Esophagus squamous epithelium (tissue), 5 donors: ENCODE data around the gene WDR37. TPM values are rescaled to one million over a fixed set of nuclear protein-coding genes. Genes with fewer than 3 reads are reported as not detected.

Experiments
- DNase-seq: peaks from one replicate; lab custom pipeline; 2025; lab: John Stamatoyannopoulos, UW
- H3K27ac ChIP-seq, 4 donors: fragments of 200-600 bp; sonication (generic); one replicate each; pipeline ENCODE4 v1.5.1; 2016 to 2019; ENCODE audit warnings: mild to moderate bottlenecking in 1 of 4
- H3K27me3 ChIP-seq, 4 donors: fragments of 200-600 bp; sonication (generic); 1 replicate in 3 of 4; 2 replicates in 1 of 4; pipeline versions ENCODE4 v1.5.1 to v1.6.0; 2017 to 2021; ENCODE audit warnings: antibody characterized with exemption in 1 of 4
- H3K36me3 ChIP-seq, 3 donors: fragments of 200-600 bp; sonication (generic); one replicate each; pipeline ENCODE4 v1.5.1; 2016 to 2019
- H3K4me1 ChIP-seq, 3 donors: fragments of 200-600 bp; sonication (generic); one replicate each; pipeline ENCODE4 v1.5.1; 2017 to 2019
- H3K4me3 ChIP-seq, 4 donors: fragments of 200-600 bp; sonication (generic); 1 replicate in 3 of 4; 2 replicates in 1 of 4; pipeline ENCODE4 v1.5.1; 2016 to 2019; ENCODE audit warnings: mild to moderate bottlenecking in 2 of 4, moderate library complexity in 1 of 4
- H3K9me3 ChIP-seq, 3 donors: fragments of 200-600 bp; sonication (generic); one replicate each; pipeline ENCODE4 v1.5.1; 2016 to 2019
- CTCF ChIP-seq, 6 experiments: fragments of 450-650 bp in 4 of 6; fragments of 200-600 bp in 2 of 6; sonication (generic) in 2 of 6; IDR thresholded peaks; one replicate each; pipeline ENCODE4 v1.5.1; 2016 to 2019; ENCODE audit warnings: antibody characterized with exemption in 6 of 6, mild to moderate bottlenecking in 4 of 6, moderate library complexity in 4 of 6
- POLR2A ChIP-seq, 4 donors: fragments of 450-650 bp; IDR thresholded peaks; one replicate each; pipeline ENCODE4 v1.6.1; 2017; ENCODE audit warnings: antibody characterized with exemption in 4 of 4, mild to moderate bottlenecking in 4 of 4, moderate library complexity in 3 of 4
- WGBS, 2 donors: methylation state at CpG; one replicate each; pipeline ENCODE4 v1.1.5; 2018; 5-methylcytosine and 5-hydroxymethylcytosine counted together
- intact Hi-C: fragments of 100-400 bp; cut with DNase I; formaldehyde crosslinking; loops from one replicate; pipeline ENCODE4 v1.15.0; 2022
- total RNA-seq, 4 donors: library from RNA; depleted of rRNA; stranded (reverse); fragments of >200 nt; gene quantifications; one replicate each; pipeline ENCODE4 v1.1.0, GENCODE V29; 2016
- donor health status: DM: yes; HTN: yes; CAD: no.

The WDR37 gene
- total RNA-seq, 4 donors from 2014 or later, result 7.5 to 17.2 (median 11.3) TPM

GRCh38 chr10:1171586-1171985 is 115.4 kb downstream of the WDR37 start:
- H3K36me3 ChIP-seq, result no peaks in the 10 kb centered on the region
- no peak overlapping the region for H3K4me3 ChIP-seq
- intact Hi-C loops, result no loop called here
- H3K4me1 ChIP-seq, result no peaks in the 10 kb centered on the region
- 78 to 84% methylated on average over 8 to 9 of the region's 9 CpGs for WGBS, 2 donors
- peaks cover 0 to 17% (median 0%) of the 10 kb centered on the region in 4 donors for H3K27me3 ChIP-seq
- no peak for DNase-seq
- H3K9me3 ChIP-seq, result no peaks in the 10 kb centered on the region
- no peak overlapping the region for H3K27ac ChIP-seq
- no peak for TF ChIP-seq CTCF (IDR thresholded peaks at IDR 0.05)

GRCh38 chr10:1172256-1172984 is 116.2 kb downstream of the WDR37 start:
- DNase-seq, result no peak
- TF ChIP-seq POLR2A (IDR thresholded peaks at IDR 0.05) (no peak), CTCF (IDR thresholded peaks at IDR 0.05) (no peak)
- intact Hi-C loops, result no loop called here
- Histone ChIP-seq H3K9me3 (no peaks in the 10 kb centered on the region), H3K4me3 (no peak overlapping the region), H3K36me3 (no peaks in the 10 kb centered on the region), H3K27me3 (peaks cover 0 to 13% (median 0%) of the 10 kb centered on the region in 4 donors), H3K27ac (no peak overlapping the region), H3K4me1 (no peaks in the 10 kb centered on the region)
- 75 to 90% methylated on average over 9 to 12 of the region's 15 CpGs for WGBS, 2 donors

- DNase-seq, result no peak
- Histone ChIP-seq H3K4me3 (no peak overlapping the region), H3K9me3 (no peaks in the 10 kb centered on the region), H3K27ac (no peak overlapping the region), H3K27me3 (peaks cover 0 to 13% (median 0%) of the 10 kb centered on the region in 4 donors), H3K4me1 (no peaks in the 10 kb centered on the region), H3K36me3 (no peaks in the 10 kb centered on the region)
- TF ChIP-seq POLR2A (IDR thresholded peaks at IDR 0.05) (no peak), CTCF (IDR thresholded peaks at IDR 0.05) (no peak)
- intact Hi-C loops, result no loop called here
- WGBS, 2 donors, result 82 to 90% methylated on average over 8 to 25 of the region's 27 CpGs
Observed at GRCh38 chr10:1173091-1173490, 116.9 kb downstream of the WDR37 start.

GRCh38 chr10:1174022-1174421 is 117.8 kb downstream of the WDR37 start:
- no peaks in the 10 kb centered on the region for H3K4me1 ChIP-seq
- no peak for TF ChIP-seq POLR2A (IDR thresholded peaks at IDR 0.05)
- no peak for DNase-seq
- no peak overlapping the region for H3K4me3 ChIP-seq
- intact Hi-C loops, result no loop called here
- no peak overlapping the region for H3K27ac ChIP-seq
- 58 to 67% methylated on average over 4 to 5 of the region's 5 CpGs for WGBS, 2 donors
- peaks cover 0 to 11% (median 0%) of the 10 kb centered on the region in 4 donors for H3K27me3 ChIP-seq
- no peaks in the 10 kb centered on the region for H3K36me3 ChIP-seq
- H3K9me3 ChIP-seq, result no peaks in the 10 kb centered on the region

GRCh38 chr10:1175956-1176565 is 119.9 kb downstream of the WDR37 start:
- H3K36me3 ChIP-seq, result no peaks in the 10 kb centered on the region
- H3K27ac ChIP-seq, result no peak overlapping the region
- no peaks in the 10 kb centered on the region for H3K9me3 ChIP-seq
- intact Hi-C loops, result no loop called here
- WGBS, 2 donors, result 86 to 91% methylated on average over 10 to 23 of the region's 23 CpGs
- no peak for TF ChIP-seq POLR2A (IDR thresholded peaks at IDR 0.05)
- no peak overlapping the region for H3K4me3 ChIP-seq
- H3K27me3 ChIP-seq, result no peaks in the 10 kb centered on the region
- DNase-seq, result no peak
- H3K4me1 ChIP-seq, result no peaks in the 10 kb centered on the region

GRCh38 chr10:1177936-1178335 is 121.8 kb downstream of the WDR37 start:
- TF ChIP-seq CTCF (IDR thresholded peaks at IDR 0.05) (no peak), POLR2A (IDR thresholded peaks at IDR 0.05) (no peak)
- H3K9me3 ChIP-seq, result no peaks in the 10 kb centered on the region
- H3K27me3 ChIP-seq, result no peaks in the 10 kb centered on the region

More at GRCh38 chr10:1177936-1178335, 121.8 kb downstream of the WDR37 start:
- DNase-seq, result no peak
- Histone ChIP-seq H3K36me3 (no peaks in the 10 kb centered on the region), H3K4me3 (no peak overlapping the region), H3K27ac (no peak overlapping the region), H3K4me1 (no peaks in the 10 kb centered on the region)
- intact Hi-C loops, result no loop called here
- WGBS, 2 donors, result 91 to 96% methylated on average over 5 to 6 of the region's 9 CpGs
